DMS153 treated with DMSO at 0.1 percent for 48 hours (cell line): ENCODE measurements around the gene SUMO1.

Source experiments
- DNase-seq: peaks from one replicate; lab custom pipeline; 2025; ENCODE audit not compliant: unreplicated experiment; lab: John Stamatoyannopoulos, UW

The SUMO1 gene

GRCh38 chr2:202201220-202202160, 36.9 kb downstream of the SUMO1 start:
- no peak for DNase-seq

GRCh38 chr2:202196727-202197126, 41.7 kb downstream of the SUMO1 start:
- no peak for DNase-seq

GRCh38 chr2:202194418-202194817, 44.0 kb downstream of the SUMO1 start:
- no peak for DNase-seq

- DNase-seq = no peak
Observed at GRCh38 chr2:202193881-202194353, 44.5 kb downstream of the SUMO1 start.

GRCh38 chr2:202193305-202193704, 45.1 kb downstream of the SUMO1 start:
- no peak for DNase-seq

- no peak for DNase-seq
Observed at GRCh38 chr2:202187570-202187969, 50.8 kb downstream of the SUMO1 start.

GRCh38 chr2:202186641-202187202, 51.7 kb downstream of the SUMO1 start:
- DNase-seq = no peak

GRCh38 chr2:202185156-202185555, 53.2 kb downstream of the SUMO1 start:
- no peak for DNase-seq

GRCh38 chr2:202184557-202184956, 53.8 kb downstream of the SUMO1 start:
- no peak for DNase-seq

- DNase-seq = peak; percentile 32
Observed at GRCh38 chr2:202178346-202178958, 59.9 kb downstream of the SUMO1 start.

GRCh38 chr2:202172439-202173211, 65.8 kb downstream of the SUMO1 start:
- no peak for DNase-seq

- no peak for DNase-seq
Observed at GRCh38 chr2:202171241-202171825, 67.1 kb downstream of the SUMO1 start.

- no peak for DNase-seq
Observed at GRCh38 chr2:202169832-202170424, 68.5 kb downstream of the SUMO1 start.

- DNase-seq = no peak
Observed at GRCh38 chr2:202169131-202169530, 69.3 kb downstream of the SUMO1 start.

- DNase-seq = no peak
Observed at GRCh38 chr2:202165945-202166344, 72.5 kb downstream of the SUMO1 start.

- no peak for DNase-seq
Observed at GRCh38 chr2:202165208-202165607, 73.2 kb downstream of the SUMO1 start.

GRCh38 chr2:202164411-202164810, 74.0 kb downstream of the SUMO1 start:
- DNase-seq = no peak

GRCh38 chr2:202161151-202161835, 77.1 kb downstream of the SUMO1 start:
- DNase-seq = no peak

GRCh38 chr2:202158796-202159195, 79.6 kb downstream of the SUMO1 start:
- no peak for DNase-seq
